IPS DF 19.7 (cell line): ENCODE results near the gene CEP43.

Source experiments
- DNase-seq: peaks from one replicate; pipeline ENCODE4 v3.0.0-alpha.2; 2013; ENCODE audit warnings: low read depth, low spot score

The CEP43 gene

DNA sequence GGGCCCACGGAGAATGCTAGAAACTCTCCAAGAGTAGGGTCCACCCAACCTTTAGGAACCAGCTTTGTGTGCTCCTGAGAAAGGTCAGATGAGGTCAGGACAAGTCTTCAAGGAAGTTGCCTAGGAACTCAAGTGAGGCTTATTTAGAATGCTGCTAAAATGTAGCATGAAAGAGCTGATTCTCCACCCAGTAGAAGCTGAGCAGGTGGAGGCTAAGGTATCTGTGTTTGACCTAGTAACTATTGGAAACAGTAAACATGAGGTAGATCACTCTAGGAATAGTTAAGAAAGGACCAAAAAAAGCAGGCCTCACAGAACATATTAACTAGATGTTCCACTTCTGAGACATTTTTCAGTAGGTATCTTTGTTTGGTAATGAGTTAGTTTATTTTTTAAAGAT lies 13.9 kb downstream of the CEP43 start:
- no peak for DNase-seq

DNA sequence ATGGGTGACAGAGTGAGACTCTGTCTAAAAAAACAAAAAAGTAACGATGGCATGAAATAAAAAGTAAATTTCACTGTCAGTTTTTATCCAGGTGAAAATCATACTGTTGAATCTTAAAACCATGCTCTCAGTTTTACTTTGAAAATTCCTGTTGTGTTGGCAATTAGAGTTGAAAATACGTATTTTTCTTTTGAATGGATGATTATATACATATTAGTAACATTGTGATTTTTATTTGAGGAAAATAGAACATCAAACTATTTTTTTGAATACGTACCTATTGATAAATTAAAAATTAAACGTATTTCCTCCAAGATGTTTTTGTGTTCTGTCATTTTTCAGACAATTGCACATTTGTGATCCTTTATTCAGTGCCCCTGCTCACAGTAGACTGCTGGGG lies 14.7 kb downstream of the CEP43 start:
- DNase-seq: no peak

DNA sequence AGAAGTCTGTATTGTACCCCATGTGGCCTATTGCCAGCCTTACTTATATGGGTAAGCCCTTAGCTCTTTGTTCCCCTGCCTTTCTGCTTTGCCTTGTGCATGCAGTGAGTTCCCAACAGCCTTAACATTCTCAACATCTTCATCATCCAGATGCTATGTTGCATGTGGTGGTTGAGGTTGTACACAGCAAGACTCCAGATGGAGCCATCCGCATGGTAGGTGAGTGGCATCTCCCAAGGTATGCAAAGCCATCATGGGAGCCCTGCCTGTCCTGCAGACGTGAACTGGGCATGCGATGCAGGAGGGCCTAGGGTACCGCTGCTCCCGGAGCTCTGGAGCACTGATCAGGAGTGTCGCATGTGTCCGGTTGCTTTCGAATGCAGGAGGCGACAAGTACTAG lies 16.1 kb downstream of the CEP43 start:
- DNase-seq: no peak

DNA sequence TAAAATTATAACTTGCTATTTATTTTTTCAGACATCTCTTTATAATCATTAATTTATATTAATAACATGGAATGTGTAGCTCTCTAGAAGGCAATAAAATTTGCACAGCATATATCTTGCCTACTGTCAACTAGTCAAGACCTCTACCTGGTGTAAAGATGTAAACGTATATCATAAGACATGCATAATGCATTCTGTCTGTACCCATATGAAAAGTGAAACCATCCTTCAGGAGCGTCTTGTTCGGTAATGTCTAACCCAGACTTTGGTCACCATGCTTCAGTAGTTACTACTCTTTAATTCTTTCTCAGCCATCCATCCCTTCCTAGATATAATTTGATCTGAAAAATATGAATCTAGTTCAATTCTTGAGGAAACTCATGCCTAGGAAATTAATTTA lies 21.0 kb downstream of the CEP43 start:
- no peak for DNase-seq

DNA sequence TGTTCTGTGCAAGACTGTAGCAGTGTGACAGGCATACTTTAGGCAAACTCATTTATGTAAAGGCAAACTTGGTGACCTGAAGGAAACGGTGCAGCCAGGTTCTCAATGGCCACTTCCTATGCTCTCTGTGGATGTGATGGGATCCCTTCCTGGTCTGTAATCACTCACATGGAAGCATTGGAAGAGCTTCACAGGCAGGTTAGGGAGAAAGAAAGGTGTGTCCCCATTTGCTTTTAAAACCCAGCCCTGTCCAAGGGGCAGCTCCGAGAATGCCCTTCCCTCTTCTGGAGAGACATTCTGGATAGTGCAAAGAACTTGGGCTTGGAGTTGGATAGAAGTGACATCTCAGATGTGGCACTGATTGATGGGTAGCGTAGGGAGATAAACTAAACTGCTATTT lies 28.1 kb downstream of the CEP43 start:
- DNase-seq: no peak

DNA sequence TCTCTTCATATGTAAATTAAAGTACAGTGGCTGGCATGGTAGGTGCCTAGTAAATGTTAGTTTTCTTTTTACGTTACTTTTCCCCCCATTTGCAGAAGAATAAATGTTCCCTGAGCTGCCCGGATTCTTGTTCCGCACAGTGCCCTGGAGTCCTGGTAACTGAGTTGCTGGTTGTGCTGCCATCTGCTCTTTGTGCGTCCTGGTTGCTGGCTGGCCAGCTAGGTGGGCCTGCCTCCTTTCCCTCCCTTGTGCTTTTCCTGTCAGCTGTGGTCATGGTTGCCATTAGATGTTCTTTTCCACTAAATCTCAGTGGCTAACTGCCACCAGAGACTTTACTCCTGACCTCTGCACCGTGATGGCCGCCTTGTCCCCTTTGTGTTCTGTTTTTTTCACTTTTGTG lies 28.6 kb downstream of the CEP43 start:
- DNase-seq: no peak

DNA sequence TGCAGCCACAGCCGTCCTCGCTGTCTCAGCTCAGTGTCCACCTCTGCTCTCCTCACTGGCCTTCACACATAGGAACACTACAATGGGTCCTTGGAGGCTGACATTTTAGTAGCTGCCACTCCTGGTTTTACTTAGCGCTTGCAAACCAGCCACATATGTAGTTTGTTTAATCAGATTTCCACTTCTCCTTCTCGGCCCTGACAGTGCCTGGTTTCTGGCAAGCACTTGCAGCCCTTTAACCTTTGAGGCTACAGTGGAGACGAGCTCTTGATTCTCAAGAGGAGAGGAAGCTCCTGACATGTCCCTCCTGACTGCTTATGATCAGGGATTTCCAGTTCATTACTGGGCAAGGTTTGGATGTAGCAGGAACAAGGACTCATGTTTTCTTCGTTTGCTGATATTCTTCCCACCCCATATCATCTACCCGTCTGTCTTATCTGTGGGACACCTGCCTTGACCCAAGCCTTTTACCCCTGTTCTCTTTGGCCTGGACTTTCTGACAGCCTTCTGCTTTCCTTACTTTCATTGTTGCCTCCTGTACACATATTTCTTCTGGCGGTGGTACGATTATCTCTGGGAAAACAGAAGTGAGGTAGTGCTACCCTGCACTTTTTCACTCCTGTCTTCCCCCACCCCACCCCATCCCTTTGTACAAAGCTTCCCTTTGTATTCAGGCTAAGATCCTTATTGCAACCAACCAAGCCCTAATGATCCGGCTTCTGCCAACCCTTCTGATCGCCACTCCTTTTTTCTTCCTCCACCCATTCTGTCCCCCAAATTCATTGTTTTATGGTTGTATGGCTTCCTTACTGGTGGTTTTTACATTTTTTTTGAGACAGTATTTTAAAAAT lies 31.2 kb downstream of the CEP43 start:
- DNase-seq: no peak

DNA sequence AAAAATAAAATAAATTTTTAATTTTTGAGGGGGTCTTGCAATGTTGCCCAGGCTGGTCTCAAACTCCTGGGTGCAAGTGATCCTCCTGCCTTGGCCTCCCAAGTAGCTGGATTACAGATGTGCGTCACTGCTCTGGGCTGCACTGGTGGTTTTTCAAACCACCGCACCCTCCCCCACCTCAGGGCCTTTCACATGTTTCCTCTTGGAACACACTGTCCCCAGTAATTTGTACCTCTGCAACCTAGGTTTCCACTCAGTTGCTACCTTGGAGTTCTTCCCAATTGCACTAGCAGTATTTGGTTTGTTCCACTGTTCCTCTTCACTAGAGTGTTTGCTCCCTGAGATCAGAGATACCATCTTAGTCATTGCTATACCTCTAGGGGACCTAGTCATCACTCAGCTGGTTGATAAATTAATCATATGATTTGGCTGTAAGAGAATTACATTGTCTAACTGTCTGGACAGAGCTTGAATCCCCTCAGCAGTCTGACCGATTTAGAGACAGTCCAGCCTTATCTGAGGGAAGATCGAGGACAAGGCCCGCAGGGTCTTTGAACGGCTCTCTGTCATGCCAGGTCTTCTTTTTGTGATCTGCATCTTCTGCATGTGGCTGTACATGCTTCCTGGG lies 32.0 kb downstream of the CEP43 start:
- DNase-seq: no peak

DNA sequence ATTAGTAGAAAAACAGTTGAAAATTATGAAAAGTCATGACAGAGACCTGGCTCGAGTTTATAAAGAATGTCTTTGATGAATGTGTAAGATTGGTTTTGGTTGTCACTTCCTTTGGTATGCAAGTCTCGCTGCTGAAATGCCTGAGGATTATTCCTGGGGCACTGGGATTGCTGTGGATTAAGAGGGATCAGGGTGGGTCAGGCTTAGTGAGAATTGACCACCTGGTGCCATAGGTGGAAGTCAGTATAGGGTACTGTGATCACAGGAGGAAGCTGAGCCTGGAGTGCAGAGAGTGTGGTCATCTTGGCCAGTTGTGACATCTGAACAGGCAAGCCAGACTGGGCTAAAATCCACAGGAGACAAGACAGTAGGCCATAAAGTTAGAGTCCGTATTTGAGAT lies 34.9 kb downstream of the CEP43 start:
- DNase-seq: no peak

DNA sequence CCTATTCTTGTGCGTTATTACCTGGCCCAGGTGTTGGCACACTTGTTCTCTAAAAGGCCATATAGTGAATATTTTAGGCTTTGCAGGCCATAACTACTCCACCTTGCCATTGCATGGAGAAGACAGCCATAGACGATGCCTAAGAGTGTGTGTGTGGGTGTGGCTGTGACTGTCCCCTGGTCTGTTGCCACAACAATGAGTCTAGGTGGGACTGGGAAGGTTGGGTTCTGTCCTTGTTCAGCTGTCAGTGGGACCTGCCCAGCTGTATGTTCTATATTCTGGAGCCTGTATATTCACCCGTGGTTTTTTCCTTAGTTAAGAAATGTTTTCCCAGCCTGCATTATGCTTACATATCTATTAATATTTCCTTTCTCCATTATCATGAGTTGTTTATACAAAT lies 38.6 kb downstream of the CEP43 start:
- DNase-seq: no peak

DNA sequence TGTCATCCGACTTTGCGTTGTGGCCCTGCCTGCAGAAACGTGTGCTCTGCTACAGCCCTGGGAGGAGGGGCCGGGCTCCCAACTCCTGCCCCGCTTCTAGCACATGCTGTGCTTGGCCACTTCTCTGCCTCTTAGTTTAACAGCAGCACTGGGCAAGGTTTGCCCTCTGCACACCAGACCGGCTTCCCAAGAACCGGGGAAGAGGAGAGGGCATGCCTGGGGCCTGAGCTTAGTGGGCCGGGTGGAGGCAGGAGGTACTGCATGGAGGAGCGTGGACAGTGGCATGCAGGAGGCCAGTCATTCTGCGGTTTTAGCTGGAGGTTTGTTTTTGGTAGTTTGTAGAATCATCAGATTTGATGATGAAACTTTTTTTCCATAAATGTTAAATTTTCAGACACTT lies 45.5 kb downstream of the CEP43 start:
- DNase-seq: no peak

DNA sequence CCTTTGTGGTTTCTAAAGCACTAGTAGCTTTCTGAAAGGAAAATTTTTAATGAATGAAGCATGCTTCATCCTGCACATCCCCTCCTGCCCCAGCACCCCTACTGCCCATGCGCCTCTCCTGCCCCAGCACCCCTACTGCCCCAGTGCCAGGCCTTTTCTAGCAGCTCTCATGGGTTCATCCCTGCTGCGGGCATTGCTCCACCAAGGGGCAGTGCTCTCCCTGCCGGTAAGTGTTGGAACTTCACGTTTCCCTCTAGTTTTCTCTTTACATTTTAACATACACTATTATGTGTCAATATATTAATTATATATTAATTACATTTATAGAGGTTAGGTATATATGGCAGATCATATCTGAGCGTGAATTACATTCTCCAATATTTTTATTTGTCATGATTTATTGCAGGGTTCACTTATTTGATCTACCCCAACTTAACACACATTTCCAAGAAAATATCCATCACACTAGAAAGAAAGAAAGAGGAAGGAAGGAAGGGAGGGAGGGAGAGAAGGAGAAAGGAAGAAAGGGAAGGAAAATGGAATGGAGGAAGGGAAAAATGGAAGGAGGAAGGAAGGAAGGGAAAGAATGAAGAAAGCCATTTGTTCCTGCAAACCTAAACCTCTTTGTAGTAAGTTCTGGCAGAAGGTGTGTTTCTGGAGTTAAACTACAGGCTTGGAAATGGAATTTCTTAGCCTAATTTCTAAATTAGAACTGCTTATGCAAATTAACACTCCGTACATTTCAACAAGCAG lies 46.8 kb downstream of the CEP43 start:
- no peak for DNase-seq

DNA sequence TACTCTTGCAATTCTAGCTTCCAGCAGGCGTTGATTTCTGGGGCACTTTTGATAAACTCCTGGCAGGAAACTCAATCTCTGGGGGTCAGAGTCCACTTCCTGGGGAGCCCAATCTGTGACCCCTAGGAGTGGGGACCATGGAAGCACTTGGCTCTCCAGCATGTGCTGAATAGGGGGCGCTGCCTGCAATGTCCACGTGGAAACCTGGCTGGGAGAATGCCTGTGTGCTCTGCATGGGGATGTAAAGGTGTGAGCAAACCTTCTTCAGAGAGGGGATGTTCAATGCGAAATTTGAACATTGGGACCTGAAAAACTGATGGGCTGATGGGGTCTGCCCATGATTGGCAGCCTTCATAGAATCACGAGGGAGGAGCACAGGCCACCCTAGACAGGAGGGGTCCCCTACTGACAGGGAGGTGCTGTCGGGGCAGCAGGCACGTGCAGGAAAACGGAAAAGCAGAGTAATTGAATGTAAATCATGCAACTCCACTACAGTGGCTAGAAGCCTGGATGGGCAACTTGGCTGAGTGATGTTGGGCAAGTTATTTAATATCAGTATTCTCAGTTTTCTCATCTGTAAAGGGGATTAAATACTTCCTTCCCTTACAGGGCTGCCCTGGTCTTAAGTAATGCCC lies 47.8 kb downstream of the CEP43 start:
- no peak for DNase-seq

DNA sequence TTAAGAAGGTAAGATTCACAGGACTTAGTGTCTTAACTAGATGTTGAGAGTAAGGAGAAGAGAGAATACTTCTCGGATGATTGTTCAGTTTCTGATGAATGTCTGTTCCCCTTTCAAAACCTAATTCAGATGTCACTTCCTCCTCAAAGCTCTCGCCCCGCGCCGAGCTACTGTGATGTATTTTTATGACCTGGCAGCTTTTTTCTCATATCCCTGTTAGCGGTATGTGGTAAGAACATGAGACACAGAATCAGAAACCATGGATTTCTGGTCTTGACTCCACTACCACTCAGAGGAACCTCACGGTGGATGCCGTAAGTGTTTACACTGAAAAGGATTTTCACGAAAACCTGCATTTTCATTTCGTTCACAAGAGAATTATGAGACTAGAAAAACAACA lies 48.4 kb downstream of the CEP43 start:
- no peak for DNase-seq
